Lower leg skin (tissue), 4 donors: Measurements from ENCODE around the gene TRPC3. TPM values are rescaled to one million over a fixed set of nuclear protein-coding genes. Genes with fewer than 3 reads are reported as not detected.
"Not testable (repeated sequence)": the region's sequence is repeated elsewhere in the genome, so short reads cannot be mapped to it uniquely, and the experiment has no call there.

Source experiments
- DNase-seq, 2 donors: peaks; one replicate each; pipeline ENCODE4 v3.0.0-alpha.2; 2019; ENCODE audit warnings: low spot score in 2 of 2
- H3K4me3 ChIP-seq: fragments of 200-600 bp; sonication (generic); 2 replicates; pipeline ENCODE4 v1.5.1; 2017; ENCODE audit warnings: mild to moderate bottlenecking, low read depth; ENCODE audit not compliant: poor library complexity, severe bottlenecking
- CTCF ChIP-seq, 3 donors: fragments of 450-650 bp; IDR thresholded peaks; one replicate each; pipeline ENCODE4 v1.5.1; 2016; ENCODE audit warnings: antibody characterized with exemption in 3 of 3, mild to moderate bottlenecking in 3 of 3, moderate library complexity in 2 of 3
- POLR2A ChIP-seq, 2 donors: fragments of 450-650 bp; IDR thresholded peaks; one replicate each; pipeline ENCODE4 v1.6.1; 2016 to 2017; ENCODE audit warnings: antibody characterized with exemption in 2 of 2, mild to moderate bottlenecking in 1 of 2, moderate library complexity in 1 of 2
- WGBS, 2 donors: methylation state at CpG; one replicate each; pipeline ENCODE4 v1.1.5; 2018; 5-methylcytosine and 5-hydroxymethylcytosine counted together
- intact Hi-C: fragments of 100-400 bp; cut with DNase I; formaldehyde crosslinking; loops from one replicate; pipeline ENCODE4 v1.15.0; 2023; ENCODE audit warnings: low total_unique reads
- total RNA-seq, 4 donors: library from RNA; depleted of rRNA; stranded (reverse); fragments of >200 nt; gene quantifications; one replicate each; pipeline ENCODE4 v1.1.0, GENCODE V29; 2016

TRPC3 gene
- total RNA-seq, 4 donors from 2014 or later: 0.06 to 0.38 (median 0.25) TPM

- DNase-seq: no peak
- 43 to 45% methylated on average over 5 of the region's 5 CpGs for WGBS, 2 donors
- no peak overlapping the region for H3K4me3 ChIP-seq
- intact Hi-C loops: no loop called here
- TF ChIP-seq POLR2A (IDR thresholded peaks at IDR 0.05) (no peak), CTCF (IDR thresholded peaks at IDR 0.05) (no peak)
Observed at GRCh38 chr4:121938282-121939092, 13.4 kb downstream of the TRPC3 start.

- intact Hi-C loops: no loop called here
- WGBS, 2 donors: 67 to 80% methylated on average over 4 of the region's 4 CpGs
- TF ChIP-seq CTCF (IDR thresholded peaks at IDR 0.05) (no peak), POLR2A (IDR thresholded peaks at IDR 0.05) (no peak)
- DNase-seq: no peak
- H3K4me3 ChIP-seq: no peak overlapping the region
Observed at GRCh38 chr4:121936101-121936500, 15.8 kb downstream of the TRPC3 start.

GRCh38 chr4:121934635-121935034 lies 17.2 kb downstream of the TRPC3 start:
- no peak for DNase-seq
- H3K4me3 ChIP-seq: no peak overlapping the region
- no peak for TF ChIP-seq POLR2A (IDR thresholded peaks at IDR 0.05)
- no peak for TF ChIP-seq CTCF (IDR thresholded peaks at IDR 0.05)
- WGBS, 2 donors: 76 to 90% methylated on average over 1 of the region's 1 CpG
- intact Hi-C loops: no loop called here

- no peak overlapping the region for H3K4me3 ChIP-seq
- TF ChIP-seq POLR2A (IDR thresholded peaks at IDR 0.05): no peak
- intact Hi-C loops: no loop called here
- 80 to 86% methylated on average over 54 to 59 of the region's 59 CpGs for WGBS, 2 donors
- no peak for DNase-seq
Observed at GRCh38 chr4:121932212-121932974, 19.5 kb downstream of the TRPC3 start.

GRCh38 chr4:121930304-121930703 lies 21.6 kb downstream of the TRPC3 start:
- H3K4me3 ChIP-seq: no peak overlapping the region
- DNase-seq: no peak
- intact Hi-C loops: no loop called here
- 71 to 74% methylated on average over 2 of the region's 2 CpGs for WGBS, 2 donors
- TF ChIP-seq POLR2A (IDR thresholded peaks at IDR 0.05) (no peak), CTCF (IDR thresholded peaks at IDR 0.05) (no peak)

- intact Hi-C loops: no loop called here
- no peak overlapping the region for H3K4me3 ChIP-seq
- no peak for TF ChIP-seq POLR2A (IDR thresholded peaks at IDR 0.05)
- TF ChIP-seq CTCF (IDR thresholded peaks at IDR 0.05): no peak
- no peak for DNase-seq
- 48 to 63% methylated on average over 1 of the region's 1 CpG for WGBS, 2 donors
Observed at GRCh38 chr4:121927948-121928347, 23.9 kb downstream of the TRPC3 start.

- H3K4me3 ChIP-seq, DNase-seq, intact Hi-C loops: not testable (repeated sequence)
- WGBS, 2 donors: 88 to 94% methylated on average over 5 of the region's 5 CpGs
Observed at GRCh38 chr4:121926490-121926889, 25.4 kb downstream of the TRPC3 start.
